H1 (cell line): ENCODE data around the gene PSIP1. TPM values are rescaled to one million over a fixed set of nuclear protein-coding genes. Genes with fewer than 3 reads are reported as not detected.

Experiments
- CHD7 ChIP-seq: fragments of 300-600 bp; sonication (generic); IDR thresholded peaks from 2 replicates; pipeline ENCODE4 v1.7.1; 2012; ENCODE audit warnings: low read length, moderate library complexity, mild to moderate bottlenecking, inconsistent platforms; ENCODE audit not compliant: insufficient replicate concordance
- SIX5 ChIP-seq: IDR thresholded peaks from 2 replicates; pipeline ENCODE4 v1.6.1; 2011; ENCODE audit warnings: mild to moderate bottlenecking, low read depth, low read length
- polyA plus RNA-seq, 7 experiments: library from polyadenylated mRNA; depleted of rRNA in 3 of 7; stranded (reverse) in 5 of 7; unstranded in 2 of 7; fragments of >200 nt in 5 of 7; fragments of 200-250 nt in 2 of 7; gene quantifications; 1 replicate in 5 of 7; 2 replicates in 1 of 7; 4 replicates in 1 of 7; pipeline versions ENCODE4 v1.2.1 to v1.2.3, GENCODE V29; 2011 to 2013; ENCODE audit warnings: missing spikeins in 2 of 7, mixed read lengths in 2 of 7
- total RNA-seq: library from RNA; stranded (reverse); fragmentation: NEBNext Ultra II Directional; extraction: Animal tissue kit (Norgen Biotek cat#: 25700); gene quantifications from 2 replicates; pipeline ENCODE4 v1.2.1, GENCODE V29; 2021

The PSIP1 gene
- total and polyA plus RNA-seq, 2 of the 8 experiments (the other 6 are each of a cell fraction or from before 2014, with no cell fraction given) = 63.3 to 387 TPM

- TF ChIP-seq CHD7 (no peak), SIX5 (no peak)
- TF ChIP-seq, all 59 proteins: peak for 0
Measured at GRCh38 chr9:15529566-15530324, 19.0 kb upstream of the PSIP1 start (continued).
